ENCODE measurements around the gene IQGAP1.
"Not testable (repeated sequence)": the region's sequence is repeated elsewhere in the genome, so short reads cannot be mapped to it uniquely, and the experiment has no call there.

The IQGAP1 gene

DNA sequence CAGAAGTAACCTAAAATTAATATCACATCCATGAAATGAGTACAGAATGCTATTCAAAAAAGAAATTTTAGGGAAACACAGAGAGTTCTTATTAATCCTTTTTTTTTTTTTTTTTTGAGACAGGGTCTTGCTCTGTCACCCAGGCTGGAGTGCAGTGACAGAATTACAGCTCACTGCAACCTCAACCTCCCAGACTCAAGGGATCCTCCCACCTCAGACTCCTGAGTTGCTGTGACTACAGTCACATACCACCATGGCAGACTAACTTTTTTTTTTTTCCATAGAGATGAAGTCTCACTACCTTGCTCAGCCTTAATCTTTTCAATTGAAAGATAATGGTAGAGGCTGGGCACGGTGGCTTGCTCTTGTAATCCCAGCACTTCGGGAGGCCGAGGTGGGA is 135.3 kb downstream of the IQGAP1 start:
- DNase-seq (ENCODE audit: low spot score) (no peak), FAIRE-seq (no peak)

GRCh38 chr15:90524018-90524803 is 136.2 kb downstream of the IQGAP1 start:
- not testable (repeated sequence) for FAIRE-seq; DNase-seq (ENCODE audit: low spot score)

DNA sequence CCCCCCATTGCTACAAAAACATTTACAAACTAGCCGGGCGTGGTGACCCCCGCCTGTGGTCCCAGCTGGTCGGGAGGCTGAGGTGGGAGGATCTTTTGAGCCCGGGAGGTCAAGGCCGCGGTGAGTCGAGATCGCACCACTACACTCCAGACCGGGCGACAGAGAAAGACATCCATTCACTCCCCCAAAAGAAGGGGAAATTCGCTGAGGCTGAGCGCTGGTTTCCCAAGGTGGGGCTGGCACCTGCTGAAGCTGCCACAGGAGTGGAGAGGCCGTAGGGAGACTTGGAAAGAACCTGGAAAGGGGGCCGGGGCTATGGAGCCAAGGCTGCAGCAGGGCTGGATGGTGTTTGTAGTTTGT is 140.9 kb downstream of the IQGAP1 start:
- no peak for FAIRE-seq
- no peak for DNase-seq (ENCODE audit: low spot score)

GRCh38 chr15:90529371-90530249 is 141.6 kb downstream of the IQGAP1 start, which contains the start of gene CRTC3:
Gene CRTC3, plus strand, starts transcription at chr15:90529923. Its CDS starts 149 bp downstream, at chr15:90530072.
- FAIRE-seq (no peak), DNase-seq (ENCODE audit: low spot score) (peak; percentile 87)

DNA sequence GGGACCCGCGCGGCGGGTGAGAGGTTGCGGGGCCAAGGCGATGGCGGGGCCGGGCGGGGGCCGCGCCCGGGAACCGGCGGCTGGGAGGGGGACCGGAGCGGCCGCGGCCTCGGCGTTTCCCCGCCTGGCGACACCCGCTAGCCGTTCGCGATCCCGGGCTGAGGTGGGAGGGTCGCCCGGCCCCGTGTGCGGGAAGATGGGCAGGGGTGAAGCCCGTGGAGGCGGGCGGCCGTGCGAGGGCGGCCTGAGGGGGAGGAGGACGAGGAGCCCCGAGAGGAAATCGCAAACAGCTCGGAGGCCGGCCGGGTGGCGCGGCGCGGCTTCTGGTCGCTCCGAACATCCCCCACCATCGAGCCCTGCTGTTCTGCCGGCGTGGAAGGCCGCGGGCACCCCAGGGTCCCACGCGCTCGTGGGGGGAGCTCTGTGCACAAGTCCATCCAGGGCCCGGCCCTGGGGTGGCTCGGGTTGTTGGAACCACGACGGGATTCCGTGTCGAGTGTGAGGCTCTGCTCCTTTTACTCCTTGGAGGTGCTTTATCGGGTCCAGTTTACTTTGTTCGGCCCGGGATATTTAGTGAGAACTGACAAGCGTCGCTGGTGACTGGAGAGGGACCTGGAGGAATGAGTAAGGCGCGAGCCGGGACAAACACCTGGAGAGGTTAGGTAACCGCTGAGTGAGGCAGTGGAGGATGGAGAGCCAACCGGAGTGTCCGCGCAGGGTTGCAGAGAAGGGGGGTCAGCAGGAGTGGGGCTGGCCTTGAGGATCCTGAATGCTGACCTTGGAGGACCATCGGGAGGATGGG is 142.4 kb downstream of the IQGAP1 start:
- no peak for FAIRE-seq
- DNase-seq (ENCODE audit: low spot score), result peak; percentile 62

DNA sequence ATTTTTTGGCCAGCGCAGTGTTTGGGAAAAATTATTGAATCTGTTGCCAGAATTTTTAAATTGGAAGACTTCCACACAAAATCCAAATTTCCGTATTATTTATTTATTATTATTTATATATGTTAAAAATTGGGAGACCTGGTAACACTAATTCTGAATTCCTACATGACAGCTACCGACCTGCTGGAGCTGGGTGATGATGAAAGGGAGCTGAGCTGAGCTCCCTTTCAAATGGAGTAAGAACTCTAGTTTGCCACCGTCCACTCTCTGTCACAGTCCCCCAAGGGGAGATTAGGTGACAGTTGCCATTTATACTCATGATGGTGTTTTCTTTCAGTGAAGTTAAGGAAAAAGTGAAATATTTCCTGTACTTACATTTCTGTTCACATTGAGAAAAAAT is 143.1 kb downstream of the IQGAP1 start:
- DNase-seq (ENCODE audit: low spot score), result no peak
- no peak for FAIRE-seq

GRCh38 chr15:90535254-90535653 is 147.2 kb downstream of the IQGAP1 start:
- no peak for DNase-seq (ENCODE audit: low spot score)
- FAIRE-seq, result no peak

- no peak for DNase-seq (ENCODE audit: low spot score)
- no peak for FAIRE-seq
Measured at GRCh38 chr15:90539789-90540188, 151.7 kb downstream of the IQGAP1 start.

DNA sequence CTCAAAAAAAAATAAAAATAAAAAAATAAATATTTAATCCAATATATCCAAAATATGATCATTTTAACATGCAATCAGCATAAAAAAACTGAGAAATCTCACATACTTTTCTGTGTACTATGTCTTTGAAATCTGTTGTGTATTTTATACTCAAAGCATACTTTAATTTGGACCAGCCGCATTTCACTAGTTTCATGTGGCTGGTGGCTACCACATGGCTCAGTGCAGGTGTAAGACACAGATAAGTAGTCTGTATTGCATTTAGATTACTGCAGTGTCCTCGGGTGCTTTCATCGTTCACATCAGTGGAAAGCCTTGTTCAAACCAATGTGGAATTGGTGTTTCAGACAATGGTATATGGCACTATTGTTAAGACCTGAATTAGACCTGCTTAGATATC is 152.7 kb downstream of the IQGAP1 start:
- FAIRE-seq, result no peak
- no peak for DNase-seq (ENCODE audit: low spot score)

GRCh38 chr15:90545095-90545494 is 157.1 kb downstream of the IQGAP1 start:
- no peak for FAIRE-seq

GRCh38 chr15:90547540-90547939 is 159.5 kb downstream of the IQGAP1 start:
- FAIRE-seq (no peak), DNase-seq (ENCODE audit: low spot score) (no peak)

More at GRCh38 chr15:90545095-90545494, 157.1 kb downstream of the IQGAP1 start:
- DNase-seq (ENCODE audit: low spot score), result no peak

DNA sequence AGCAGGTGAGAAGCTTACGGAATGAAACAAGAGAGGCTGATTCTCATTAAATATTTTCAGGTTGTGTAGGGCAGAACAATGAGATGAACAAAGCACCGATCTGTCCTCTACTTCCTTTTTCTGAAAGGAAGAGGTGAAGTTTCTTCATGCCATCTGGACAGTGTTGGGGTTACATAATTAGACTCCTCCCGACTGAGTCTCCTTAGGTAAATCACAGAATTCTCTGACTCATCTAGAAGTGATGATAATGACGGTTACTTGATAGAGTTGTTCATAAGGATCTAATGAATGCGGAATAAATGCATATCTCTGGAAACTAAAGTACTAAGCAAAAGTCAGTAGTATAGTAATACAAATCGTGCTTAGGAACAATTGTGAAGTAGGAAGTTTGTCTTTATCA is 162.9 kb downstream of the IQGAP1 start:
- DNase-seq (ENCODE audit: low spot score) (no peak), FAIRE-seq (no peak)
